Ammon's horn (tissue), 1 donor: ENCODE measurements around the gene HENMT1.

ENCODE experiments used
- DNase-seq: peaks from one replicate; pipeline ENCODE4 v3.0.0-alpha.2; 2016; ENCODE audit warnings: low spot score

HENMT1 gene

DNA sequence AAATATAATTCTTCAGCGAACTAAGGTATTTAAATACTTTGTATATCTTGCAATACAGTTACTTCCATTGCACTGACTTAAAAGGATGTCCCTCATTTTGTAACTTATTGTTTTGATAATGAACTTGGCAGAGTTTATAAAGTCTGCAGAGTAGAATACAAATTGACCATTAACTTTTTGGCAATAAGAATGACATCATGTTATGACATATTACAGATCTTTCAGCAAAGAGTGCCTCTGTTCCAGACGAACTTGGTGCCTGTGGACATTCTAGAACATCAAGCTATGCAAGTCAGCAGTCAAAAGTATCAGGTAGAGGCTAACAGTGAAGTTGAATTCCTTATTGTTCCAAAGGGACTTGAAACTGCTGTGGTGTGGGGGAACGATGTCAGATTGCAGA lies 32.9 kb downstream of the HENMT1 start:
- no peak for DNase-seq

DNA sequence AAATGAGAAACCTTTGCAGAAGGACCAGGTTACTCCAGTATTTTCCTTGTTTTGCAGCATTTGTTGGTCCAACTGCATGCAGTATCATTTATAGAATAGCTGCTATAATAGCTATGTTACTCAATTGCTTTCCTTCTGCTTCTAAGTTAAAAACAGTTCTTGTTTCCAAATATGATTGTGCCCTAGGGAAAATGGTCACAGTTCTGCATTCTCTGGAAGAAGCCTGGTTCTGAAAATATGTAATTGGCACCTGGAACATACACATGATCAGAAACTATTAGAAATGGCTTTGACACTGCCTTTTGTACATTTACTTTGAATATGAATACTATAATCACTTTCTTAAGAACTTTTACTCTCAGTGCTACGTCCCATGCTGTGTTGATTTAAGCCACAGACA lies 33.6 kb downstream of the HENMT1 start:
- DNase-seq = no peak

DNA sequence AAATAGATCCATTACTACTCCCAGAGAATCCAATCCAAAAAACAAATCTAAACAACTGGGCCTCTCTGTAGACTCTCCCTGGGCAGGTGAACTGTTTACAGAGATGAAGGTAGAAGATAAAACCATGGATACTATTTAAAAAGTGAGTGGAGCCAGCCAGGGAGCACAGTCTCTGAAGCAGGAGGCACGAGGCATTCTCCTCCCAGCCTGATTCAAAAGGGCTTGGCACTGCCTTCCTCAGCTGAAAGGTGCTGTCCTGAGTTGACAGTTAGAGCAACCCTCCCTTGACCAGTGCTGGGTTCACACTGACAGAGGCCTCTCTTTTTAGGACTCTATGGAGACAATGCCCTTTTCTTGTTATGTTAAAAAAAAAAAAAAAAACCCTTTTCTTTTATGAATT lies 36.8 kb downstream of the HENMT1 start:
- DNase-seq = no peak

DNA sequence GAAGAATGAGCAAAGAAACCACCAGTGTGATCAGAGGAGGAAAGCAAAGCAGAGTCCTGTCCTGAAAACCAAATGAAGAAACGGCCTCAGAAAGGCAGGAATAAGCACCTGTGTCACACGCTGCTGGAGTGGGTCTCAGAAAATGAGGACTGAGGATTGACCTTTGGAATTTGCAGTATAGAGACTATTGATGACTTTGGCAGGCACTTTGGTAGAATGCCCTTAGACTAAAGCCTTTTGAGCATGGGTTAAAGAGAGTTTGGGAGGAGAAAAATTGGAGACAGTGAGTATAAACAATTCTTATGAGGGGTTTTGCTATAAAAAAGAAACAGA lies 43.2 kb downstream of the HENMT1 start:
- DNase-seq = no peak

DNA sequence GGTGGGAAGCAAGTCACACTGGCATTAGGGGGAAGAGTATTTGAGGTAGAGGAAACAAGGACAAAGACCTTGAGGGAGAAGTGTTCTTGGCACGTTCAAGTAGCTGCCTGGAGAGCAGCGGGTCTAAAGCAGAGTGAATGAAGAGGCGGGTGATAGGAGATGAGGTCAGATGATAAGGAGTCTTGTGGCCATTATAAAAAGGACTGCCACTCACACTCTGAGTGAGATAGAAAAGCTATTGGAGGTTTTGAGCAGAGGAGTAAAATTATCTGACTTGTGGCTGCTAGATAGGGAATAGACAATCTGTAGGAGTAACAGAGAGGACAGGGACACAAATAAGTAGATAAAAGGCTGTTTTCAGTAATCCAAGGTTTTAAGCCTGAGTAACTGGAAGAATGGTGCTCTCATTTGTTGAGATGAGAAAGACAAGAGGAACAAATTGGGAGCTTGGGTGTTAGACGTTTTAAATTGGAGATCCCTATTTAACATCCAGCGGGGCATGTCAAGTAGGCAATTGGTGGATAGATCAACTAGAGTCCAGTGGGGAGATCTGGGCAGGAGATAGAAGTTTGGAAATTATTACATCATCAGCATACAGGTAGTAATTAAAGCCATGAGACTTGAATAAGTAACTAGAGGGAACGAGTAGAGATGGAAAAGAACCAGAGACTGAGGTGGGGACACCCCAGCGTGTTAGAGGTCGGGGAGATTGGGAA lies 43.7 kb downstream of the HENMT1 start:
- no peak for DNase-seq

DNA sequence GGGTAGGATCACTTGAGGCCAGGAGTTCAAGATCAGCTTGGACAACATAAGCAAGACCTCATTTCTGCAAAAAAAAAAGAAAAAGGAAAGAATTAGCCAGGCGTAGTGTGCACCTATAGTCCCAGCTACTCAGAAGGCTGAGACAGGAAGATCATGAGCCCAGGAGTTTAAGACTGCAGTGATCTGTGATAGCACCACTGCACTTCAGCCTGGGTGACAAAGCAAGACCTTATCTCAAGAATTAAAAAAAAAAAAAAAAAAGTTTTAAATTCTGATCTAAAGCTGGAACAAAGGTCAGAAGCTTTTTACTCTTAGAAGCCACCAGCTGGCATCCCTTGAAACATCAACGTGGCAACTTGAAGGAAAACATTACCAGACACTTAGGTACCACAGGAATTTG lies 45.3 kb downstream of the HENMT1 start:
- DNase-seq = no peak

DNA sequence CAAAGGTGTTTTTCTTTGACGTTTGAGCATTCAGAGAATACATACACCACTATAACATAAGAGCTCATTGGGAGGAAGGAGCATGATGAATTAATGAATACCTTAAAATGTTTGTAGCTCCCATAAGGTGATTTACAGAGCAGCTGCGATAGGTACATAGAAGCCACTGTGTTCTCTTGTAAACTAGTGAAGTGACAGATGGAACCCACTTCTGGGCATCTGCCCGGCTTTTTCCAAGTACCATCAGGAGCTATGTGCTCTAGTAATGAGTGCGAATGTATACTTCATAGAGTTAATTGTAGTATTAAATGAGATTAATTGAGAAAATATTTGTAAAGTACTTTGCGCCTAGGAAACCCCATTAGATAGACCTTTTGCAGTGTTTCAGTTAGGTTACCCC lies 48.4 kb downstream of the HENMT1 start:
- DNase-seq = no peak

DNA sequence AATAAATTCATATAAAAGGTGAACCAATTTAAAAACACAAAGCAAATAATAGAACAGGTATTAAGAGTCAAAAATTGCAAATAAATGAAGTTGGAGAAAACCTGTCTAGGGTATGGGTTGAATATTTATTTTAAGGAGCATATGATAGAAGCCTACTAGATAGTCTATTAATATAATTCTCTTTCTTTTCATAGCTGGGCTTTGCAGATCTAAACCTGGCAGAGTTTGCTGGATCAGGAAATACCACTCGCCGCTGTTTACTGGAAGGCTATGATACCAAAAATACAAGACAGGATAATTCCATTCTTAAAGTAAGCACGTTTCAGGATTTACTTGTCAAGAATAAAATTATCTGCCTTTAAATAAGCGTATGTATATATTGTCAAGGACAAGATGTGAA lies 48.9 kb downstream of the HENMT1 start:
- no peak for DNase-seq

DNA sequence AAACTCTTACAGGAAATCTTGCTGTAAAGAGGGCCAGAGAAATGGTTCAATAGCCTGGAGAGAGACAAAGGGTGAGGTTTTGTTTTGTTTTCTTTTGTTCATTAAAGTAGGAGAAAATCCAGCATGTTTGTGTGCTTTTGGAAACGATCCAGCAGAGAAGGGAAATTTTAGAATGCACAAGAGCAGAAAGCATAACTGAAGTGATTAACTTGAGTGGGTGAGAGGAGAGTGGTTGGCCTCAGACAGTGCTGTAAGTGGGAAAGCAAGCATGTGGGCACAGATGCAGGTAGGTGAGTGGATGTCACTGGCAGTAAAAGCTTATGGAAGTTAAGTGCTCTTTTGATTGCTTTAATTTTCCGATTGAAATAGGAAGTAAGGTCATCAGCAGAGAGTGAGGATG lies 50.8 kb downstream of the HENMT1 start:
- DNase-seq = no peak

DNA sequence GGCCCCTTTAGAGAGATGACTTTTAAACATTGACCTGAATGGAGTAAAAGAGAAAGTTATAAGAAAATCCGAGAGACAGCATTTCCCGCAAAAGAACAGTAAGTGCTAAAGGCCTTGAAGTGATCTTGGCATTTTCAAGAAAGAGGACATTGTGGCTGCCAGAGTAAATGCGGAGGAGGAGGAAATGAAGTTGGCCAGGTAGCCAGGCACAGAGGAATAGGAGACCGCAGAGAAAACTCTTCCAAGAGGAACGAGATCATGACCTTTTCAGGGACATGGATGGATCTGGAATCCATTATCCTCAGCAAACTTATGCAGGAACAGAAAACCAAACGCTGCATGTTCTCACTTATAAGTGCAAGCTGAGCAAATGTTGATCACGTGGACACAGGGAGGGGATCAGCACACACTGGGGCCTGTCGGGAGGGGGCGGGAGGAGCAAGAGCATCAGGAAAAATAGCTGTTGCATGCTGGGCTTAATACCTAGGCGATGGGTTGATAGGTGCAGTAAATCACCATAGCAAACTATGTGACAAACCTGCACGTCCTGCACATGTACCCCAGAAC lies 51.3 kb downstream of the HENMT1 start:
- peak; percentile 10 for DNase-seq

DNA sequence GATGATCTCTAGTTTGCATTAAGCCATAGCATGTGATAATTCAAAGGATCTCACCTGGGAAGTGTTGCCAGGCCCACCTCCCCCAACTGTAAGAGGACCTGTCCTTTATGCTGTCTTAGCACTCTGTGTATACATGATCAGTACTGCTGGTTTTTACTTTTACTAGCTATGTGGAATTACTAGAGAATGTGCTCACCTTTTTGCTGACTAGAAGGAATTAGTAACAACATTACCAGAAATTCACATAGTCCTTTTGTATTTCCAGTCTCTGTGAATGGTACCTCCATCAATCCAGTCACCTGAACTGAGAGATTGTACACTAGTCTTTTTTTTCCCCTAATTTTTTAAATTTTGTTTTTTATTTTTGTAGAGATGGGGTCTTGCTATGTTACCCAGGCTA lies 54.4 kb downstream of the HENMT1 start:
- DNase-seq = no peak

DNA sequence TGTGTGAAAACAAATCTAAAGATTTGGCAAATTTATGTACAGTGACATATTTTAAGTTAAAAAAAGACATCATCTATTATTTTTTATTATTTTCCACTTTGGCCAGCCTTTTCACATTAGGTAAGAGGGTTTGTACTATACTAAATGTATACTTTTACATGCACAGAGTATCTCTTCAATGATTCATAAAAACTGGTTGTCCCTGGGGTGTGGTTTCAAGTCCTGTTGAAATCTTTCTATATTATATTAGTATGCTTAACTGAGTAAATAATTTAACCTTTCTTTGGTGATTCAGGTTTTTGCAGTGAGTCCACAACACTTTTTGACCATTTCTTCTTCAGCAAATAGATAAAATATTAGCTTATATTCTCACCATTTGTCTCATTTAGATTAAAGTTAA lies 55.3 kb downstream of the HENMT1 start:
- no peak for DNase-seq

DNA sequence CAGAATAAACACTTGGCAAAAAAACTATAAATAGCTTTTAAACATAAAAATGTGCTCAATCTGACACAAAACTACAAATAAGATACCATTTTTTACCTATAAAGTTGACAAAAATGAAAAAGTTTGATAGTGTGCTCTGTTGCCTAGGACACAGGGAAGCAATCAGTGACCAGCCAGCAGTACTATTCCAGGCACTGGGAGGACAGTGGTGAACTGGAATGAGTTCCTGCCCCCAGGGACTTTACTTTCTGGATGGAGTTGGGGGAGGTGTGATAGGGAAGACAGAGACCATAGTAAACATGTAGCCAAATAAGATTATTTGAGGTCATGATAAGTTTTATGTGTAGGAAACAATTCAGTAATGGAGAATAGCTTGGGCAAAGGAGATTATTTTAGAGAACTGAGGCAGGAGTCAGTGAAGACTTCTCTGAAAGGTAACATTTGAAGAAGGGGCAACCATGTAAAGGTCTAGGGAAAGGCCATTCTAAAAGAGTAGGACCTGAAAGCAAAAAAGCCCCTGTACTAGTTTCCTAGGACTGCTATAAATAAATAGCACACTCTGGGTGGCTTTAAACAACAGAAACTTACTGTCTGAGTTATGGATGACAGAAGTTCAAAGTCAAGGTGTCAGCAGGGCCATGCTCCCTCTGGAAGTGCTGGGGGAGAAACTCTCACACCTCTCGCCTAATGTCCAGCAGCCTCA lies 59.0 kb downstream of the HENMT1 start:
- no peak for DNase-seq

DNA sequence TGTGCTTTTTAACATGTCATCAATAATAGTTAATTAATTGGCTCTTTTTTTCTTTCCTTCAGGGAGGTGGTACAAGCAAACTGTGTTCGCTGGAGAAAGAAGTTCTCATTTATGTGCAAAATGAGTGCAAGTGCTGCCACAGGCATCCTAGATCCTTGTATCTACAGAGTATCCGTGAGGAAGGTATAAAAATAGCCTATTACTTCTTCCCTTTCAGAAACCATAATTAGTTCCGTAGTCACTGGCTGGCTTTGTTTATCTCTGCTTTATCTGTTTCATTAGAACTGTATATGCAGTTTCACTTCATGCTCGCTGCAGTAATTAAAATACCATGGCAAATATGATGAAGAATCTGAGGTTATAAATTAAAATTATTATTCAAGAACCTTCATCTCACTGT lies 60.4 kb downstream of the HENMT1 start:
- DNase-seq = no peak

DNA sequence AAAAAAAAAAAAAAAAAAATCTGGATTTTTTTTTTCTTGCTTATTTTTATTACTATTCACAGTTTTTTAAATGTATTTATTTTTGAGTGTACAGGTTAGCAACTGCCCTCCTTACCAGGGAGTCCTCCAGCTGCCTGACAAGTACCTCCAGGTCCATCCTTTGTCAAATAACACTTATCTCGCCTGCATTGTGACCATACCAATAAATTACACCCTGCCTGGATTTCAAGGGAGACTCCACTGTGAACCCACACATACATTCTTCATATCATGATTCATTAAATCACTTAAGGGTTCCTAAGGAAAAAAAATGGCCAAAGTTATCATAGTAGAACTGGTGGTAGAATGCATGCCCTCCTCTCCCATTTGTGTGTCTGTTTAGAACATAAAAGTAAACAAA lies 62.6 kb downstream of the HENMT1 start:
- no peak for DNase-seq
